PFSK-1 (cell line): Measurements from ENCODE around the gene EPSTI1.

Experiments
- FOXP2 ChIP-seq: optimal IDR thresholded peaks from 2 replicates; pipeline ENCODE3; 2011; ENCODE audit warnings: borderline replicate concordance, control low read depth, inconsistent platforms; ENCODE audit not compliant: insufficient read depth; ENCODE audit errors: extremely low read length, extremely low read depth
- POLR2AphosphoS5 ChIP-seq: IDR thresholded peaks from 2 replicates; pipeline ENCODE4 v1.6.1; 2012; ENCODE audit warnings: low read depth, mild to moderate bottlenecking, control low read depth, low read length, moderate library complexity
- REST ChIP-seq, 2 experiments: IDR thresholded peaks; 2 replicates each; pipeline versions ENCODE4 v1.6.1 to v1.8.0; 2011 to 2012; ENCODE audit warnings: low read depth in 2 of 2, low read length in 2 of 2, control low read depth in 1 of 2, inconsistent platforms in 1 of 2, mild to moderate bottlenecking in 1 of 2, moderate library complexity in 1 of 2; ENCODE audit not compliant: insufficient read depth in 1 of 2
- SIN3A ChIP-seq: IDR thresholded peaks from 2 replicates; pipeline ENCODE4 v1.6.1; 2012; ENCODE audit warnings: mild to moderate bottlenecking, low read length, moderate library complexity, borderline replicate concordance; ENCODE audit not compliant: insufficient read depth
- TAF1 ChIP-seq: IDR thresholded peaks from 2 replicates; pipeline ENCODE4 v1.6.1; 2012; ENCODE audit warnings: low read length, control low read depth, borderline replicate concordance; ENCODE audit not compliant: insufficient read depth

The EPSTI1 gene

GRCh38 chr13:43023289-43023963, 31.4 kb upstream of the EPSTI1 start, which contains the start of gene DNAJC15:
TSS of gene DNAJC15 (plus strand) at chr13:43023586. CDS start at chr13:43023627, 41 bp downstream.
- TF ChIP-seq FOXP2 = no peak
- TF ChIP-seq REST (IDR thresholded peaks at IDR 0.05; ENCODE audit: insufficient read depth in 1 of 2, low read depth in 2 of 2, low read length in 2 of 2) = no peak
- TF ChIP-seq SIN3A = no peak
- no peak for TF ChIP-seq TAF1
- no peak for TF ChIP-seq POLR2AphosphoS5

GRCh38 chr13:43022934-43023288, 30.9 kb upstream of the EPSTI1 start:
- TF ChIP-seq TAF1 = no peak
- no peak for TF ChIP-seq REST (IDR thresholded peaks at IDR 0.05; ENCODE audit: insufficient read depth in 1 of 2, low read depth in 2 of 2, low read length in 2 of 2)
- no peak for TF ChIP-seq FOXP2
- TF ChIP-seq POLR2AphosphoS5 = no peak
- no peak for TF ChIP-seq SIN3A

- no peak for TF ChIP-seq REST (IDR thresholded peaks at IDR 0.05; ENCODE audit: insufficient read depth in 1 of 2, low read depth in 2 of 2, low read length in 2 of 2)
- TF ChIP-seq TAF1 = no peak
- no peak for TF ChIP-seq SIN3A
- no peak for TF ChIP-seq FOXP2
- no peak for TF ChIP-seq POLR2AphosphoS5
Observed at GRCh38 chr13:43021926-43022670, 30.1 kb upstream of the EPSTI1 start.

GRCh38 chr13:43020794-43021193, 28.8 kb upstream of the EPSTI1 start:
- no peak for TF ChIP-seq FOXP2
- TF ChIP-seq TAF1 = no peak
- TF ChIP-seq SIN3A = no peak
- no peak for TF ChIP-seq POLR2AphosphoS5
- TF ChIP-seq REST (IDR thresholded peaks at IDR 0.05; ENCODE audit: insufficient read depth in 1 of 2, low read depth in 2 of 2, low read length in 2 of 2) = no peak

- no peak for TF ChIP-seq SIN3A
- TF ChIP-seq REST (IDR thresholded peaks at IDR 0.05; ENCODE audit: insufficient read depth in 1 of 2, low read depth in 2 of 2, low read length in 2 of 2) = no peak
- no peak for TF ChIP-seq TAF1
- TF ChIP-seq FOXP2 = no peak
- TF ChIP-seq POLR2AphosphoS5 = no peak
Observed at GRCh38 chr13:43019811-43020210, 27.8 kb upstream of the EPSTI1 start.
